GM12878 (cell line): ENCODE measurements around the gene SPATS2L. TPM values are rescaled to one million over a fixed set of nuclear protein-coding genes. Genes with fewer than 3 reads are reported as not detected.

Experiments
- CHD1 ChIP-seq: IDR thresholded peaks from 2 replicates; pipeline ENCODE4 v1.6.1; 2012; ENCODE audit warnings: low read depth, low read length, improper control_type of control experiment
- CHD4 ChIP-seq: fragments of 200-600 bp; sonication (generic); IDR thresholded peaks from 2 replicates; pipeline ENCODE4 v1.6.1; 2016; ENCODE audit warnings: mild to moderate bottlenecking
- DPF2 ChIP-seq: fragments of 450-650 bp; IDR thresholded peaks from 2 replicates; pipeline ENCODE4 v1.6.1; 2017; ENCODE audit warnings: mild to moderate bottlenecking
- FOS ChIP-seq: IDR thresholded peaks from 3 replicates; pipeline ENCODE4 v1.6.1; 2011; ENCODE audit warnings: borderline replicate concordance; ENCODE audit not compliant: insufficient read length; ENCODE audit errors: extremely low read depth
- NKRF ChIP-seq: fragments of 450-650 bp; conservative IDR thresholded peaks from 2 replicates; pipeline ENCODE4 v1.6.1; 2017; ENCODE audit warnings: mild to moderate bottlenecking, moderate library complexity
- NR2C1 ChIP-seq: fragments of 450-650 bp; IDR thresholded peaks from 2 replicates; pipeline ENCODE4 v1.6.1; 2017; ENCODE audit warnings: antibody characterized with exemption, mild to moderate bottlenecking, moderate library complexity
- RCOR1 ChIP-seq: conservative IDR thresholded peaks from 2 replicates; pipeline ENCODE4 v1.6.1; 2012; ENCODE audit warnings: low read depth, low read length, improper control_type of control experiment
- SMAD1 ChIP-seq: fragments of 450-650 bp; IDR thresholded peaks from 2 replicates; pipeline ENCODE4 v1.6.1; 2018; ENCODE audit warnings: mild to moderate bottlenecking, low read depth; ENCODE audit not compliant: partially characterized antibody
- SMAD5 ChIP-seq: IDR thresholded peaks from 2 replicates; pipeline ENCODE4 v1.6.1; 2016; ENCODE audit warnings: antibody characterized with exemption, low read depth
- WRNIP1 ChIP-seq: IDR thresholded peaks from 2 replicates; pipeline ENCODE4 v1.6.1; 2011; ENCODE audit warnings: low read depth, low read length, improper control_type of control experiment, borderline replicate concordance
- ZZZ3 ChIP-seq: IDR thresholded peaks from 2 replicates; pipeline ENCODE4 v1.6.1; 2011; ENCODE audit warnings: low read depth; ENCODE audit not compliant: control insufficient read depth, insufficient read length
- polyA plus RNA-seq, 11 experiments: library from polyadenylated mRNA; depleted of rRNA in 4 of 11; unstranded in 6 of 11; stranded (reverse) in 5 of 11; fragments of >200 nt; fragmentation: Nextera tagmentation in 4 of 11; fragmentation: Illumina TruSeq in 1 of 11; extraction: Ambion mirVana in 4 of 11; extraction: Trizol in 1 of 11; gene quantifications; 1 replicate in 1 of 11; 2 replicates in 10 of 11; pipeline versions ENCODE4 v1.2.1 to v1.2.3, GENCODE V29; 2011 to 2016; ENCODE audit warnings: inconsistent platforms in 2 of 11, missing spikeins in 2 of 11, low read depth in 1 of 11
- total RNA-seq, 4 experiments: library from RNA; depleted of rRNA in 3 of 4; stranded (reverse); fragments of >200 nt in 3 of 4; fragmentation: Illumina TruSeq in 1 of 4; extraction: Trizol in 1 of 4; gene quantifications; 2 replicates each; pipeline versions ENCODE4 v1.2.1 to v1.2.3, GENCODE V29; 2013 to 2021

SPATS2L gene
- total and polyA plus RNA-seq, 10 of the 15 experiments (the other 5 are each of a cell fraction or from before 2014, with no cell fraction given): 5.2 to 30.0 (median 20.1) TPM

GRCh38 chr2:200454927-200455801 lies 148.7 kb downstream of the SPATS2L start (continued):
- TF ChIP-seq FOS (no peak), SMAD1 (peak; percentile 3), RCOR1 (no peak), NKRF (no peak), SMAD5 (no peak), WRNIP1 (no peak), NR2C1 (no peak), CHD1 (no peak), ZZZ3 (no peak), CHD4 (no peak), DPF2 (peak; percentile 86)
